Testis (tissue), 3 donors: ENCODE measurements around the gene B4GALT1. TPM values are rescaled to one million over a fixed set of nuclear protein-coding genes. Genes with fewer than 3 reads are reported as not detected.

Source experiments
- DNase-seq: peaks from one replicate; pipeline ENCODE4 v3.0.0-alpha.2; 2019
- H3K27ac ChIP-seq, 2 donors: fragments of 200-600 bp; sonication (generic); one replicate each; pipeline ENCODE4 v1.5.1; 2019
- H3K27me3 ChIP-seq: fragments of 200-600 bp; sonication (generic); one replicate; pipeline ENCODE4 v1.5.1; 2019
- H3K36me3 ChIP-seq: fragments of 200-600 bp; sonication (generic); one replicate; pipeline ENCODE4 v1.5.1; 2017; ENCODE audit warnings: low read depth; ENCODE audit errors: missing control alignments
- H3K4me1 ChIP-seq: fragments of 200-600 bp; sonication (generic); one replicate; pipeline ENCODE4 v1.5.1; 2019
- H3K4me3 ChIP-seq, 2 donors: fragments of 200-600 bp; sonication (generic); one replicate each; pipeline ENCODE4 v1.5.1; 2017 to 2019
- H3K9me3 ChIP-seq: fragments of 200-600 bp; sonication (generic); one replicate; pipeline ENCODE4 v1.5.1; 2017
- POLR2A ChIP-seq: fragments of 450-650 bp; IDR thresholded peaks from one replicate; pipeline ENCODE4 v1.6.1; 2017; ENCODE audit warnings: antibody characterized with exemption, mild to moderate bottlenecking, moderate library complexity
- WGBS, 2 donors: methylation state at CpG; one replicate each; pipeline ENCODE4 v1.1.5; 2018; 5-methylcytosine and 5-hydroxymethylcytosine counted together
- intact Hi-C: fragments of 100-400 bp; cut with DNase I; formaldehyde crosslinking; loops from one replicate; pipeline ENCODE4 v1.15.1; 2023; ENCODE audit warnings: low total_unique reads
- polyA plus RNA-seq: library from polyadenylated mRNA; stranded (reverse); fragments of 350-450 nt; fragmentation: Illumina TruSeq; extraction: RNeasy Lipid Tissue Mini Kit (QIAGEN cat#74804); gene quantifications from one replicate; pipeline ENCODE4 v1.2.3, GENCODE V29; 2014; ENCODE audit warnings: low read depth, low replicate concordance; ENCODE audit not compliant: insufficient read depth
- total RNA-seq, 2 donors: library from RNA; depleted of rRNA; stranded (reverse); fragments of >200 nt; gene quantifications; one replicate each; pipeline ENCODE4 v1.2.3, GENCODE V29; 2016
- TF ChIP-seq, protein P1 (sequence below), 3 experiments: fragments of 450-650 bp in 2 of 3; fragments of 200-600 bp in 1 of 3; sonication (generic) in 1 of 3; IDR thresholded peaks; one replicate each; pipeline ENCODE4 v1.5.1; 2016 to 2019; ENCODE audit warnings: antibody characterized with exemption in 3 of 3, mild to moderate bottlenecking in 2 of 3, moderate library complexity in 1 of 3

Gene B4GALT1
- total and polyA plus RNA-seq, 3 donors from 2014 or later: 112 to 212 (median 192) TPM

GRCh38 chr9:33110686-33111085 lies 56.5 kb downstream of the B4GALT1 start:
- peak; percentile 6 for DNase-seq
- Histone ChIP-seq H3K4me1 (peaks cover 11% of the 10 kb centered on the region), H3K36me3 (no peaks in the 10 kb centered on the region), H3K27ac (no peak overlapping the region), H3K4me3 (no peak overlapping the region), H3K9me3 (no peaks in the 10 kb centered on the region), H3K27me3 (no peaks in the 10 kb centered on the region)
- intact Hi-C loops: no loop called here
- WGBS, 2 donors: 95 to 96% methylated on average over 5 of the region's 5 CpGs
- TF ChIP-seq, protein P1, sequence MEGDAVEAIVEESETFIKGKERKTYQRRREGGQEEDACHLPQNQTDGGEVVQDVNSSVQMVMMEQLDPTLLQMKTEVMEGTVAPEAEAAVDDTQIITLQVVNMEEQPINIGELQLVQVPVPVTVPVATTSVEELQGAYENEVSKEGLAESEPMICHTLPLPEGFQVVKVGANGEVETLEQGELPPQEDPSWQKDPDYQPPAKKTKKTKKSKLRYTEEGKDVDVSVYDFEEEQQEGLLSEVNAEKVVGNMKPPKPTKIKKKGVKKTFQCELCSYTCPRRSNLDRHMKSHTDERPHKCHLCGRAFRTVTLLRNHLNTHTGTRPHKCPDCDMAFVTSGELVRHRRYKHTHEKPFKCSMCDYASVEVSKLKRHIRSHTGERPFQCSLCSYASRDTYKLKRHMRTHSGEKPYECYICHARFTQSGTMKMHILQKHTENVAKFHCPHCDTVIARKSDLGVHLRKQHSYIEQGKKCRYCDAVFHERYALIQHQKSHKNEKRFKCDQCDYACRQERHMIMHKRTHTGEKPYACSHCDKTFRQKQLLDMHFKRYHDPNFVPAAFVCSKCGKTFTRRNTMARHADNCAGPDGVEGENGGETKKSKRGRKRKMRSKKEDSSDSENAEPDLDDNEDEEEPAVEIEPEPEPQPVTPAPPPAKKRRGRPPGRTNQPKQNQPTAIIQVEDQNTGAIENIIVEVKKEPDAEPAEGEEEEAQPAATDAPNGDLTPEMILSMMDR (IDR thresholded peaks at IDR 0.05): no peak

DNA sequence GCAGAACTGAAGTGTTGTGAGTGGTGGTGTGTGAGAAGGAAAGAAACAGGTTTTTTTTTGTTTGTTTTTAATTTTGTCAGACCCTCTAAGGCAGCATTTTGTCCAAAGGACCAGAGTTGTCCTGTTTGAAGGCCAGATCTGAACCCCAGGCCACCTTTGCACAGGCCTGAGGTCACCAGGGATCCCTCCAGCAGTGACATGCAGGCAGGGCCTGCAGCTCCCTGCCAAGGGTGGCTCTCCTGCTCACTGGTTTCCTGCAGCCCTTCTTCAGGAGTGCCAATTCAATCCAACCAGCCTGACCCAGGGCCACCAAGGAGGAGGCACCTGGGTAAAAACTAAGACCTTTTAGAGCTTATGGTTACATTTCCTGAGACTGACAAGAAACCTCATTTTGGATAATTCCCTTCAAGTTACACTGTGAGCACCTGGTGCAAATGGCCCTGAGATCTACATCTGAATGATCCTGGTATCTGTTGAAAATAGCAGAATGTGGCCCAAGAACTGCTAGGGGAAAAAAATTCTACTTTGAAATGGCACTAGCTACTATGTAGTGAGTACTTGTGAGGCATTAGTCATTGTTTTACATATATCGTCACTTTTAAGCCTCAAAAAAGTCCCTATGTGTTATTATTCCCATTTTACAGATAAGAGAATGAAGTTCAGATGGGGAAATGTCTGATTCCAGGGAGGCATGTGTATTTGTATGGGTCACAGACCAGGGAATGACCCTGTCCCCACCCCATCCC lies 57.1 kb downstream of the B4GALT1 start:
- Histone ChIP-seq H3K27me3 (no peaks in the 10 kb centered on the region), H3K9me3 (no peaks in the 10 kb centered on the region), H3K27ac (no peak overlapping the region), H3K4me1 (peaks cover 11% of the 10 kb centered on the region), H3K4me3 (no peak overlapping the region), H3K36me3 (no peaks in the 10 kb centered on the region)
- WGBS, 2 donors: 74 to 84% methylated on average over 1 of the region's 1 CpG
- TF ChIP-seq, protein P1 (IDR thresholded peaks at IDR 0.05): no peak
- TF ChIP-seq POLR2A: no peak
- peak; percentile 3 for DNase-seq
- intact Hi-C loops: no loop called here

- no peak overlapping the region for H3K4me3 ChIP-seq
- 74 to 83% methylated on average over 3 of the region's 3 CpGs for WGBS, 2 donors
- no peaks in the 10 kb centered on the region for H3K36me3 ChIP-seq
- H3K9me3 ChIP-seq: no peaks in the 10 kb centered on the region
- intact Hi-C loops: no loop called here
- peak; percentile 10 for DNase-seq
- no peak for TF ChIP-seq POLR2A
- TF ChIP-seq, protein P1 (IDR thresholded peaks at IDR 0.05): no peak
- H3K27ac ChIP-seq: no peak overlapping the region
- no peaks in the 10 kb centered on the region for H3K27me3 ChIP-seq
- peaks cover 11% of the 10 kb centered on the region for H3K4me1 ChIP-seq
Observed at GRCh38 chr9:33109097-33109496, 58.0 kb downstream of the B4GALT1 start.

- DNase-seq: peak; percentile 6
- no peaks in the 10 kb centered on the region for H3K36me3 ChIP-seq
- 91 to 97% methylated on average over 3 of the region's 3 CpGs for WGBS, 2 donors
- H3K27me3 ChIP-seq: no peaks in the 10 kb centered on the region
- H3K4me3 ChIP-seq: no peak overlapping the region
- no peak overlapping the region for H3K27ac ChIP-seq
- H3K4me1 ChIP-seq: peaks cover 11% of the 10 kb centered on the region
- no peaks in the 10 kb centered on the region for H3K9me3 ChIP-seq
- intact Hi-C loops: no loop called here
- TF ChIP-seq, protein P1 (IDR thresholded peaks at IDR 0.05): no peak
Observed at GRCh38 chr9:33108472-33108871, 58.7 kb downstream of the B4GALT1 start.

- H3K9me3 ChIP-seq: no peaks in the 10 kb centered on the region
- H3K27ac ChIP-seq: peak overlapping the region in 1 of 2 donors; percentile 63
- intact Hi-C loops: no loop called here
- DNase-seq: peak; percentile 8
- 62 to 75% methylated on average over 5 of the region's 5 CpGs for WGBS, 2 donors
- no peak for TF ChIP-seq POLR2A
- TF ChIP-seq, protein P1 (IDR thresholded peaks at IDR 0.05): no peak
- H3K36me3 ChIP-seq: no peaks in the 10 kb centered on the region
- H3K27me3 ChIP-seq: no peaks in the 10 kb centered on the region
- peaks cover 11% of the 10 kb centered on the region for H3K4me1 ChIP-seq
- no peak overlapping the region for H3K4me3 ChIP-seq
Observed at GRCh38 chr9:33107762-33108161, 59.4 kb downstream of the B4GALT1 start.
